PFSK-1 (cell line): ENCODE measurements around the gene GRAMD1A.

Experiments
- FOXP2 ChIP-seq: optimal IDR thresholded peaks from 2 replicates; pipeline ENCODE3; 2011; ENCODE audit warnings: borderline replicate concordance, control low read depth, inconsistent platforms; ENCODE audit not compliant: insufficient read depth; ENCODE audit errors: extremely low read length, extremely low read depth
- POLR2AphosphoS5 ChIP-seq: IDR thresholded peaks from 2 replicates; pipeline ENCODE4 v1.6.1; 2012; ENCODE audit warnings: low read depth, mild to moderate bottlenecking, control low read depth, low read length, moderate library complexity
- SIN3A ChIP-seq: IDR thresholded peaks from 2 replicates; pipeline ENCODE4 v1.6.1; 2012; ENCODE audit warnings: mild to moderate bottlenecking, low read length, moderate library complexity, borderline replicate concordance; ENCODE audit not compliant: insufficient read depth
- TAF1 ChIP-seq: IDR thresholded peaks from 2 replicates; pipeline ENCODE4 v1.6.1; 2012; ENCODE audit warnings: low read length, control low read depth, borderline replicate concordance; ENCODE audit not compliant: insufficient read depth
- TF ChIP-seq, protein P1 (sequence below), 2 experiments: IDR thresholded peaks; 2 replicates each; pipeline versions ENCODE4 v1.6.1 to v1.8.0; 2011 to 2012; ENCODE audit warnings: low read depth in 2 of 2, low read length in 2 of 2, control low read depth in 1 of 2, inconsistent platforms in 1 of 2, mild to moderate bottlenecking in 1 of 2, moderate library complexity in 1 of 2; ENCODE audit not compliant: insufficient read depth in 1 of 2

Gene GRAMD1A

GRCh38 chr19:35059006-35059798, 59.1 kb downstream of the GRAMD1A start:
- TF ChIP-seq TAF1: no peak
- TF ChIP-seq SIN3A: no peak
- TF ChIP-seq FOXP2: no peak
- no peak for TF ChIP-seq POLR2AphosphoS5
- TF ChIP-seq, protein P1, sequence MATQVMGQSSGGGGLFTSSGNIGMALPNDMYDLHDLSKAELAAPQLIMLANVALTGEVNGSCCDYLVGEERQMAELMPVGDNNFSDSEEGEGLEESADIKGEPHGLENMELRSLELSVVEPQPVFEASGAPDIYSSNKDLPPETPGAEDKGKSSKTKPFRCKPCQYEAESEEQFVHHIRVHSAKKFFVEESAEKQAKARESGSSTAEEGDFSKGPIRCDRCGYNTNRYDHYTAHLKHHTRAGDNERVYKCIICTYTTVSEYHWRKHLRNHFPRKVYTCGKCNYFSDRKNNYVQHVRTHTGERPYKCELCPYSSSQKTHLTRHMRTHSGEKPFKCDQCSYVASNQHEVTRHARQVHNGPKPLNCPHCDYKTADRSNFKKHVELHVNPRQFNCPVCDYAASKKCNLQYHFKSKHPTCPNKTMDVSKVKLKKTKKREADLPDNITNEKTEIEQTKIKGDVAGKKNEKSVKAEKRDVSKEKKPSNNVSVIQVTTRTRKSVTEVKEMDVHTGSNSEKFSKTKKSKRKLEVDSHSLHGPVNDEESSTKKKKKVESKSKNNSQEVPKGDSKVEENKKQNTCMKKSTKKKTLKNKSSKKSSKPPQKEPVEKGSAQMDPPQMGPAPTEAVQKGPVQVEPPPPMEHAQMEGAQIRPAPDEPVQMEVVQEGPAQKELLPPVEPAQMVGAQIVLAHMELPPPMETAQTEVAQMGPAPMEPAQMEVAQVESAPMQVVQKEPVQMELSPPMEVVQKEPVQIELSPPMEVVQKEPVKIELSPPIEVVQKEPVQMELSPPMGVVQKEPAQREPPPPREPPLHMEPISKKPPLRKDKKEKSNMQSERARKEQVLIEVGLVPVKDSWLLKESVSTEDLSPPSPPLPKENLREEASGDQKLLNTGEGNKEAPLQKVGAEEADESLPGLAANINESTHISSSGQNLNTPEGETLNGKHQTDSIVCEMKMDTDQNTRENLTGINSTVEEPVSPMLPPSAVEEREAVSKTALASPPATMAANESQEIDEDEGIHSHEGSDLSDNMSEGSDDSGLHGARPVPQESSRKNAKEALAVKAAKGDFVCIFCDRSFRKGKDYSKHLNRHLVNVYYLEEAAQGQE (IDR thresholded peaks at IDR 0.05; ENCODE audit: insufficient read depth in 1 of 2, low read depth in 2 of 2, low read length in 2 of 2): no peak

DNA sequence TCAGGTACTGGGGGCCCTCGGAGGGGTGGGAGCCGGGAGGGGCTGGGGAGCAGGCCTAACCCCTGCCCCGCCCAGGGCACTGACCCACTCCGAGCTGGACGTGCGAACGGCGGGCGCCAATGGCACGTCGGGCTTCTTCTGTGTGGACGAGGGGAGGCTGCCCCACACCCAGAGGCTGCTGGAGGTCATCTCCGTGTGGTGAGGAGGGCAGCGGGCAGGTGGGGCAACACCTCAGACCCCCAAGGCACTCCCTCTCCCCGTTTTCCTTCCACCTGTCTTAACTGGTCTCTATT, 59.6 kb downstream of the GRAMD1A start:
- TF ChIP-seq POLR2AphosphoS5 (no peak), FOXP2 (no peak)

GRCh38 chr19:35060160-35060855, 60.2 kb downstream of the GRAMD1A start:
- TF ChIP-seq, protein P1 (IDR thresholded peaks at IDR 0.05; ENCODE audit: insufficient read depth in 1 of 2, low read depth in 2 of 2, low read length in 2 of 2): no peak
- no peak for TF ChIP-seq SIN3A
- no peak for TF ChIP-seq FOXP2
- TF ChIP-seq TAF1: no peak

GRCh38 chr19:35061583-35062373, 61.7 kb downstream of the GRAMD1A start:
- TF ChIP-seq, protein P1 (IDR thresholded peaks at IDR 0.05; ENCODE audit: insufficient read depth in 1 of 2, low read depth in 2 of 2, low read length in 2 of 2): no peak
- no peak for TF ChIP-seq SIN3A
- TF ChIP-seq FOXP2: no peak
- TF ChIP-seq POLR2AphosphoS5: no peak
- TF ChIP-seq TAF1: no peak

- no peak for TF ChIP-seq TAF1
- no peak for TF ChIP-seq FOXP2
- no peak for TF ChIP-seq SIN3A
- TF ChIP-seq, protein P1 (IDR thresholded peaks at IDR 0.05; ENCODE audit: insufficient read depth in 1 of 2, low read depth in 2 of 2, low read length in 2 of 2): no peak
- TF ChIP-seq POLR2AphosphoS5: no peak
Observed at GRCh38 chr19:35062942-35063341, 62.8 kb downstream of the GRAMD1A start.
